Measurements from ENCODE around the gene LIME1. TPM values are rescaled to one million over a fixed set of nuclear protein-coding genes. Genes with fewer than 3 reads are reported as not detected.

Gene LIME1
- total RNA-seq, 1 experiment from 2014 or later: 4.5 TPM

GRCh38 chr20:63732118-63733095 is 4.1 kb upstream of the LIME1 start (continued):
- TF ChIP-seq, protein P1, sequence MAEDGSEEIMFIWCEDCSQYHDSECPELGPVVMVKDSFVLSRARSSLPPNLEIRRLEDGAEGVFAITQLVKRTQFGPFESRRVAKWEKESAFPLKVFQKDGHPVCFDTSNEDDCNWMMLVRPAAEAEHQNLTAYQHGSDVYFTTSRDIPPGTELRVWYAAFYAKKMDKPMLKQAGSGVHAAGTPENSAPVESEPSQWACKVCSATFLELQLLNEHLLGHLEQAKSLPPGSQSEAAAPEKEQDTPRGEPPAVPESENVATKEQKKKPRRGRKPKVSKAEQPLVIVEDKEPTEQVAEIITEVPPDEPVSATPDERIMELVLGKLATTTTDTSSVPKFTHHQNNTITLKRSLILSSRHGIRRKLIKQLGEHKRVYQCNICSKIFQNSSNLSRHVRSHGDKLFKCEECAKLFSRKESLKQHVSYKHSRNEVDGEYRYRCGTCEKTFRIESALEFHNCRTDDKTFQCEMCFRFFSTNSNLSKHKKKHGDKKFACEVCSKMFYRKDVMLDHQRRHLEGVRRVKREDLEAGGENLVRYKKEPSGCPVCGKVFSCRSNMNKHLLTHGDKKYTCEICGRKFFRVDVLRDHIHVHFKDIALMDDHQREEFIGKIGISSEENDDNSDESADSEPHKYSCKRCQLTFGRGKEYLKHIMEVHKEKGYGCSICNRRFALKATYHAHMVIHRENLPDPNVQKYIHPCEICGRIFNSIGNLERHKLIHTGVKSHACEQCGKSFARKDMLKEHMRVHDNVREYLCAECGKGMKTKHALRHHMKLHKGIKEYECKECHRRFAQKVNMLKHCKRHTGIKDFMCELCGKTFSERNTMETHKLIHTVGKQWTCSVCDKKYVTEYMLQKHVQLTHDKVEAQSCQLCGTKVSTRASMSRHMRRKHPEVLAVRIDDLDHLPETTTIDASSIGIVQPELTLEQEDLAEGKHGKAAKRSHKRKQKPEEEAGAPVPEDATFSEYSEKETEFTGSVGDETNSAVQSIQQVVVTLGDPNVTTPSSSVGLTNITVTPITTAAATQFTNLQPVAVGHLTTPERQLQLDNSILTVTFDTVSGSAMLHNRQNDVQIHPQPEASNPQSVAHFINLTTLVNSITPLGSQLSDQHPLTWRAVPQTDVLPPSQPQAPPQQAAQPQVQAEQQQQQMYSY (CRISPR knock-in tag; IDR thresholded peaks at IDR 0.05): no peak
- no peak for TF ChIP-seq ZNF423 (CRISPR knock-in tag; IDR thresholded peaks at IDR 0.05)
- no peak for TF ChIP-seq ZNF416 (CRISPR knock-in tag; IDR thresholded peaks at IDR 0.05)
- no peak for TF ChIP-seq GRHL2 (CRISPR knock-in tag; IDR thresholded peaks at IDR 0.05; ENCODE audit: insufficient replicate concordance, severe bottlenecking)
- no peak for TF ChIP-seq RELA (CRISPR knock-in tag; IDR thresholded peaks at IDR 0.05; ENCODE audit: borderline replicate concordance)
- TF ChIP-seq EMX1 (CRISPR knock-in tag; IDR thresholded peaks at IDR 0.05): no peak

DNA sequence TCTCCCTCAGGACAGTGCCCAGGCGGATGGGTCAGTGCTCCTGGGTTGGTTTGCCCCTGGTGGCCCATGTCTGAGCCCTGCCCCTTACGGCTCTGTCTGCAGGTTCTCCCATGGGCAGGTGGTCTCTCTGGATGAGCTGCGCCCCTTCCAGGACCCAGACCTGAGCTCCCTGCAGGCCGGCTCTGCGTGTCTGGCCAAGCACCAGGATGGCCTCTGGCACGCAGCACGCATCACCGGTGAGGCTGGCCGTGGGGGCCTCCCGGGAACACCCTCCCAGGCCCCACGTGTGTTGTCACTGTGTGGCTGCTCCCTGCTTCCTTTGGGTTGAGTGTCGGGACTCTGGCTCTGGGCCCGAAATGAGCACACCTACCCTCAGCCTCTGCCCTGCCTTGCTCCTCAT is 3.3 kb upstream of the LIME1 start:
- DNase-seq (ENCODE audit: low spot score) (no peak), ATAC-seq (no peak)
- Mint-ChIP-seq H3K27me3 (ENCODE audit: low read depth) (no peaks in the 10 kb centered on the region), H3K4me1 (no peaks in the 10 kb centered on the region), H3K4me3 (no peak overlapping the region), H3K27ac (no peak overlapping the region), H3K36me3 (peaks cover 8% of the 10 kb centered on the region; the same call in 1 of the 2 replicates), H3K9me3 (no peaks in the 10 kb centered on the region)
- ChIA-PET POLR2A (no interaction called here), CTCF (no interaction called here)
- TF ChIP-seq ZNF219 (CRISPR knock-in tag; IDR thresholded peaks at IDR 0.05; ENCODE audit: borderline replicate concordance): no peak
- TF ChIP-seq IRF2 (CRISPR knock-in tag; IDR thresholded peaks at IDR 0.05; ENCODE audit: borderline replicate concordance, low read depth): no peak
- no peak for TF ChIP-seq FOXJ3 (CRISPR knock-in tag; IDR thresholded peaks at IDR 0.05; ENCODE audit: borderline replicate concordance)
- no peak for TF ChIP-seq ESRRA (CRISPR knock-in tag; IDR thresholded peaks at IDR 0.05; ENCODE audit: borderline replicate concordance)
- no peak for TF ChIP-seq ELF4 (CRISPR knock-in tag; IDR thresholded peaks at IDR 0.05; ENCODE audit: low read depth)
- TF ChIP-seq ATF3 (CRISPR knock-in tag; conservative IDR thresholded peaks at IDR 0.05): no peak
- no peak for TF ChIP-seq PRRX2 (CRISPR knock-in tag; IDR thresholded peaks at IDR 0.05)
- TF ChIP-seq, protein P2, sequence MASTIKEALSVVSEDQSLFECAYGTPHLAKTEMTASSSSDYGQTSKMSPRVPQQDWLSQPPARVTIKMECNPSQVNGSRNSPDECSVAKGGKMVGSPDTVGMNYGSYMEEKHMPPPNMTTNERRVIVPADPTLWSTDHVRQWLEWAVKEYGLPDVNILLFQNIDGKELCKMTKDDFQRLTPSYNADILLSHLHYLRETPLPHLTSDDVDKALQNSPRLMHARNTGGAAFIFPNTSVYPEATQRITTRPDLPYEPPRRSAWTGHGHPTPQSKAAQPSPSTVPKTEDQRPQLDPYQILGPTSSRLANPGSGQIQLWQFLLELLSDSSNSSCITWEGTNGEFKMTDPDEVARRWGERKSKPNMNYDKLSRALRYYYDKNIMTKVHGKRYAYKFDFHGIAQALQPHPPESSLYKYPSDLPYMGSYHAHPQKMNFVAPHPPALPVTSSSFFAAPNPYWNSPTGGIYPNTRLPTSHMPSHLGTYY (CRISPR knock-in tag; IDR thresholded peaks at IDR 0.05): no peak
- no peak for TF ChIP-seq NR1H2 (CRISPR knock-in tag; IDR thresholded peaks at IDR 0.05)

DNA sequence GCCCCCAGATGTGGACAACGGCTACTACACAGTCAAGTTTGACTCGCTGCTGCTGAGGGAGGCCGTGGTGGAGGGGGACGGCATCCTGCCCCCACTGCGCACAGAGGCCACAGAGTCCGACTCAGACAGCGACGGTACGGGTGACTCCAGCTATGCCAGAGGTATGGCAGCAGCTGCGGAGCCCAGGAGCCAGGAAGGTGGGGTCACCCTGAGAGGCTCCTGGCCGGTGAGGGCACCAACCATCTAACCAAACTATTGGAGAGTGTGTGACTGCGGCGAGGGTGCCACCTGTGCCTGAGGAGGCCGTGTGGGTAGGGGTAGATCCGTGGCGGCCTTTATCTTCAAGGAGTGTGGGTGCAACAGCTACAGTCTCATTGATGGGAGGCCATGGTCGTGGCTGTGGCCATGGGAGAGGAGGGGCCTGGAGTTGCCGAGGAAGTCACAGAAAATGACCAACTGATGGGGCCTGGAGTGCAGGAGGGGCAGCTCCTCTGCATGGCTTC is 2.8 kb upstream of the LIME1 start:
- ChIA-PET CTCF (no interaction called here), POLR2A (no interaction called here)
- H3K4me3 Mint-ChIP-seq: no peak overlapping the region
- TF ChIP-seq ZNF532 (CRISPR knock-in tag; IDR thresholded peaks at IDR 0.05; ENCODE audit: borderline replicate concordance) (no peak), ZNF317 (CRISPR knock-in tag; IDR thresholded peaks at IDR 0.05; ENCODE audit: borderline replicate concordance, low read depth) (no peak), ZNF138 (CRISPR knock-in tag; conservative IDR thresholded peaks at IDR 0.05) (no peak), SP1 (CRISPR knock-in tag; conservative IDR thresholded peaks at IDR 0.05) (no peak), CREB1 (CRISPR knock-in tag; IDR thresholded peaks at IDR 0.05) (no peak), EMX1 (CRISPR knock-in tag; IDR thresholded peaks at IDR 0.05) (no peak), ZNF263 (CRISPR knock-in tag; IDR thresholded peaks at IDR 0.05; ENCODE audit: low read depth) (no peak)
- TF ChIP-seq, protein P3, sequence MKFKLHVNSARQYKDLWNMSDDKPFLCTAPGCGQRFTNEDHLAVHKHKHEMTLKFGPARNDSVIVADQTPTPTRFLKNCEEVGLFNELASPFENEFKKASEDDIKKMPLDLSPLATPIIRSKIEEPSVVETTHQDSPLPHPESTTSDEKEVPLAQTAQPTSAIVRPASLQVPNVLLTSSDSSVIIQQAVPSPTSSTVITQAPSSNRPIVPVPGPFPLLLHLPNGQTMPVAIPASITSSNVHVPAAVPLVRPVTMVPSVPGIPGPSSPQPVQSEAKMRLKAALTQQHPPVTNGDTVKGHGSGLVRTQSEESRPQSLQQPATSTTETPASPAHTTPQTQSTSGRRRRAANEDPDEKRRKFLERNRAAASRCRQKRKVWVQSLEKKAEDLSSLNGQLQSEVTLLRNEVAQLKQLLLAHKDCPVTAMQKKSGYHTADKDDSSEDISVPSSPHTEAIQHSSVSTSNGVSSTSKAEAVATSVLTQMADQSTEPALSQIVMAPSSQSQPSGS (CRISPR knock-in tag; IDR thresholded peaks at IDR 0.05; ENCODE audit: borderline replicate concordance, low read depth): no peak

More for the DNA sequence above, 2.8 kb upstream of the LIME1 start:
- no peak for DNase-seq (ENCODE audit: low spot score)
- H3K36me3 Mint-ChIP-seq: peaks cover 8% of the 10 kb centered on the region; the same call in 1 of the 2 replicates
- no peaks in the 10 kb centered on the region for H3K4me1 Mint-ChIP-seq
- H3K27me3 Mint-ChIP-seq (ENCODE audit: low read depth): no peaks in the 10 kb centered on the region
- no peaks in the 10 kb centered on the region for H3K9me3 Mint-ChIP-seq
- no peak for ATAC-seq
- H3K27ac Mint-ChIP-seq: no peak overlapping the region; the same call in 1 of the 2 replicates

Measured in WTC11 (cell line).